H1 (cell line): ENCODE results near the gene TUBGCP6. TPM values are rescaled to one million over a fixed set of nuclear protein-coding genes. Genes with fewer than 3 reads are reported as not detected.

Experiments
- EP300 ChIP-seq, 2 experiments: IDR thresholded peaks; 1 replicate in 1 of 2; 2 replicates in 1 of 2; pipeline ENCODE4 v1.6.1; 2011 to 2012; ENCODE audit warnings: low read depth in 2 of 2, low read length in 2 of 2, mild to moderate bottlenecking in 2 of 2, borderline replicate concordance in 1 of 2, inconsistent platforms in 1 of 2, moderate library complexity in 1 of 2
- KDM1A ChIP-seq: fragments of 200-600, 300-600 bp; sonication (generic); IDR thresholded peaks from 2 replicates; pipeline ENCODE4 v1.7.1; 2016; ENCODE audit warnings: mild to moderate bottlenecking, low read length, borderline replicate concordance
- RXRA ChIP-seq: IDR thresholded peaks from 2 replicates; pipeline ENCODE4 v1.6.1; 2011; ENCODE audit warnings: low read depth, mild to moderate bottlenecking, low read length, moderate library complexity; ENCODE audit not compliant: insufficient read depth
- TAF1 ChIP-seq: IDR thresholded peaks from 2 replicates; pipeline ENCODE4 v1.6.1; 2011; ENCODE audit warnings: mild to moderate bottlenecking, low read depth, low read length
- TAF7 ChIP-seq: optimal IDR thresholded peaks from 2 replicates; pipeline ENCODE3; 2011; ENCODE audit warnings: low read depth, mild to moderate bottlenecking, inconsistent platforms, low read length, moderate library complexity, borderline replicate concordance
- TBP ChIP-seq: IDR thresholded peaks from 2 replicates; pipeline ENCODE4 v1.6.1; 2011; ENCODE audit warnings: low read depth, low read length, improper control_type of control experiment
- polyA plus RNA-seq, 7 experiments: library from polyadenylated mRNA; depleted of rRNA in 3 of 7; stranded (reverse) in 5 of 7; unstranded in 2 of 7; fragments of >200 nt in 5 of 7; fragments of 200-250 nt in 2 of 7; gene quantifications; 1 replicate in 5 of 7; 2 replicates in 1 of 7; 4 replicates in 1 of 7; pipeline versions ENCODE4 v1.2.1 to v1.2.3, GENCODE V29; 2011 to 2013; ENCODE audit warnings: missing spikeins in 2 of 7, mixed read lengths in 2 of 7
- total RNA-seq: library from RNA; stranded (reverse); fragmentation: NEBNext Ultra II Directional; extraction: Animal tissue kit (Norgen Biotek cat#: 25700); gene quantifications from 2 replicates; pipeline ENCODE4 v1.2.1, GENCODE V29; 2021

Gene TUBGCP6
- total and polyA plus RNA-seq, 2 of the 8 experiments (the other 6 are each of a cell fraction or from before 2014, with no cell fraction given): 24.2 to 24.7 TPM

DNA sequence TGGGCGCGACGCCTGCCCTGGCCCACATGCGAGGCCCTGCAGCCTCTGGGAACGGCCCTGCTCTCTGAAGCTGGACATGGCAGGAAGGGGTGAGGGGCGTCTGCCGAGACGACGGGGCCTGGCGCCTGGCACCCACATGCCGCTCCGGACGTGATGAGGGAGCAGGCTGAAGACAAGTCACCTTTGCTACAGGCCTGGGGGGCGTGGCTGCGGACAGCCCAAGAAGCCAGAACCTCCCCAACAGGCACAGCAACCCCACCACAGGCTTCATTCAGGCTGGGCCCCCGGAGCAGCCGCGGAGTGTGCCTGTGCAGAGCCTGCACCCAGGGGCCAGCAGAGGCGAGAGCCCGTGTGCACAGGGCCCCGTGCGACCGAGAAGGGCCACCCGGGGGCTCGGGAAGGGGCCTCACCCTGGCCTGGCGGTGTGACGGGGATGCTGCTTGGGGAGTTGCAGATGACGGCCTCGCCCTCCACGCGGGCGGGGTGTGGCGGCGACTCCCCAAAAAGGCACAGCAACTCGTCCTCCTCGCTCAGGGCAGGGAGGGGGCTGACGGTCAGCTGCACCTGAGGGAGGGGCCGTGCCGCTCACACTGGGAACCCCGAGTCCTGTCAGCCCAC, 42.0 kb upstream of the TUBGCP6 start (continued):
- TF ChIP-seq EP300 (IDR thresholded peaks at IDR 0.05; ENCODE audit: borderline replicate concordance in 1 of 2, low read depth in 2 of 2, low read length in 2 of 2): no peak
- TF ChIP-seq TAF7: no peak
- TF ChIP-seq TAF1: no peak
- TF ChIP-seq KDM1A: no peak
- no peak for TF ChIP-seq TBP
- no peak for TF ChIP-seq RXRA
